ENCODE measurements around the gene CACNA1A.

The CACNA1A gene

DNA sequence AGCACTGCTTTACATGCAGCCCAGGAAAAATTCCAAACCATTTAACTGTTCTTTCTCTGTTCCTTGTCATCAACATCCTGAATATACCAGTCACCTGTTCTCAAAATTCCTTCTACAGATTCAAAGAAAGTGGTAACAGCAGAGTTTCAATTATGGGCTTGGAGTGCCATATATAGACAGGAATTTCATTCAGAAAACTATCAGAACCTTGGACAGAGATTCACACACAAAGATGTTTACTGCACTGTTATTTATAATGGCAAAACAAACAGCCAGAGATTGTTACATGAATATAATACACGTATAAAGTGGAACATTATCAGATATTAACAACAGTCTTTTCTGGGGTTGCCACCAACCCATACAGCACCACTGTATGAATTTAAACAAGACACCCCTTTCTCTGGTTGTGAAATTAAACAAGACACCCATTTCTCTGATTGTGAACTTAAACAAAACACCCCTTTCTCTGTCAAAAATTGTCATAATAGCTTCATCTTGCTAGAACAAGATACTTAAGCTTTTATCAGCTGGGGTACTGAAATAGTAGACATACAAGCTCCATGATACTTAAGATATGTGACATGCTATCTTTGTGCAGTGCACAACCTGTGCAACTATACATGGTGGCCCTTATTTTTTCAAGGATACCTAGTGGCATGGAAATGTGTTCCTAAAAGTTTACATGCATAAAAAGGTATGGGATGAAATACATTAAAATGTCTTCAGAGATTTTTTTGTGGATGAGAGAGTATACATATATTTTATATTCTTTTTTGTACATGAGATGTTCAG is 12.6 kb downstream of the CACNA1A start:
- no peak for DNase-seq (ENCODE audit: low read depth in 3 of 3)

DNA sequence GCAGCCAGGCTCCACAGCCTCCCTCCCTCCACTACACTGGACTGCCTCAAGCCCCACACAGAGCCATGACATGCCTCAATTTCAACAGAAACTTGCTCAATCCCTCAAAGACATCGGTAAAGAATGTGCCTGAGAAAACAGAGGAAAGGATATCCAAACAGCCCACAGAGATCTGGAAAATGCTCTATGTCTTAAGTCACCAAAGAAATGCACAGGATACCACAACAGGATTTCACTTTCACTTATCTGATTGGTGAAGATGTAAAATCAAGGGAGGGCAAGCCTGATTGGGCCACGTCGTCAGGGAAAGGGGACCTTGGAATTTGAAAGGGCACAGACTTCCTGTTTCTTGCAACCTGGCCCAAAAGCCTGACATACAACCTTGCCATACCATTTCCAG is 14.2 kb downstream of the CACNA1A start:
- no peak for DNase-seq (ENCODE audit: low read depth in 3 of 3)

DNA sequence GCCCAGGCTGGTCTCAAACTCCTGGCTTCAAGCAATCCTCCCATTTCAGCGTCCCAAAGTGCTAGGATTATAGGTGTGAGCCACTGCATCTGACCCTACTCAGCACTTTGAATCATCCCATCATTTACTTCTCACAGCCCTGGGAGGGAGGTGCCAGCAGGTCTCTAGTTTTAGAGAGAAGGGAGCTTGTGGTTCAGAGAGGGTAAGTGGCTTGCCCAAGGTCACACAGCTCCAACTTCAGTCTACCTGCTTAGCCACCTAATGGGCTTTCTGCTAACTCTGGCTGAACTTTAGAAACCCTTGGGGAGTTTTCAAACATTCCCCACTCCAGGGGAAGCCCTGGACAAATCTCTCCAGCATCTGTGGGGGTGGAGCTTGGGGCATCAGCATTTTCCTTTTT is 18.3 kb downstream of the CACNA1A start:
- no peak for DNase-seq (ENCODE audit: low read depth in 3 of 3)

DNA sequence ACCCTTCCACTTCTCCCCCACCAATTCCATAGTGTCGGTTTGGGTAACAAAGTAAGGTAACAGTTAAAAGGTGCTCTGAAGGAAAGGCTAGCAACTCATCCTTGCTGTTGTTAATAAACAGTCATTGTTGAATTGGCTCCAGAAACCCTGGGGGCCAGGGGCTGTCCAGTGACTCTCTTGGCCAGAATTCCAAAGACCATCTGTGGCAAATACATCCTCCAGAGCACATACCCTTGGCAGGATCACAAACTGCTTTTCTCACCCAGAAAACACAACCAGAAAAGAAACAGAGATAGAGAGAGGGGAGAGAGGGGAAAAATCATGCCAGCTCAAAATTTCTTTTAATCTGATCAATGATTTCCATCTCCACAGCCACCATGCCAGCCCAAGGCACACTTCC is 22.1 kb downstream of the CACNA1A start:
- DNase-seq (ENCODE audit: low read depth in 3 of 3): no peak

DNA sequence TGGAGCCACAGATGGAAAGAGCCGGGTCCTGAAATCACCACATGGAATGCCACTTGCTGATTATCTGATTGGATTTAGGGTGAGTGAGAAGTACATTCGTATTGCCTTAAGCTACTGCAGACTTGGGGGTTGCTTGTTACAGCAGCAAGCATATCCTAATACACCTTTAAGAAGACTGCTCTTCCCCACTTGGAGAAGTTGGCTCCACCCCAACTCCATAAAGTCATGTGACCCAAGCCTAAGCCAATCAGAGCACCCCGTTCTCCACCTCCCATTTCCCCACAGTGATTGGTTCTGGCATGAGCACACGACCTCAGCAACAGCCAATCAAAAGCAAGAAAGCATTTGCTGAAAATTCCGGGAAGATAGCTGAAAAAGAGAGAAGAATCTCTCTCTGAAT is 23.1 kb downstream of the CACNA1A start:
- no peak for DNase-seq (ENCODE audit: low read depth in 3 of 3)

DNA sequence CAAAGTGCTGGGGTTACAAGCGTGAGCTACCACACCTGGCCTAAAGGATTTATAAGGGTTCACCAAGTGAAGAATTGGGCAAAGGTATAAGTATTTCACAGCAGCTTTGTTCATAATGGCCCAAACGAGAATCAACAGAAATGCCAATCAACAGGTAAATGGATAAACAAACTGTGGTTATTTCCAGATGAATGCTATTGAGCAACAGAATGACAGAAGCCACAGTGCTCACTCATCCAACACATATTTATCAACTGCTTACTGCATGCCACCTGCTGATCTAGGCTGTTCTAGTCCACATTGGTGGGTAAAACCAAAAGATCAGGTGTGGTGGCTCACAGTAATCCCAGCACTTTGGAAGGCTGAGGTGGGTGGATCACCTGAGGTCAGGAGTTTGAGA is 27.7 kb downstream of the CACNA1A start:
- DNase-seq (ENCODE audit: low read depth in 3 of 3): no peak

DNA sequence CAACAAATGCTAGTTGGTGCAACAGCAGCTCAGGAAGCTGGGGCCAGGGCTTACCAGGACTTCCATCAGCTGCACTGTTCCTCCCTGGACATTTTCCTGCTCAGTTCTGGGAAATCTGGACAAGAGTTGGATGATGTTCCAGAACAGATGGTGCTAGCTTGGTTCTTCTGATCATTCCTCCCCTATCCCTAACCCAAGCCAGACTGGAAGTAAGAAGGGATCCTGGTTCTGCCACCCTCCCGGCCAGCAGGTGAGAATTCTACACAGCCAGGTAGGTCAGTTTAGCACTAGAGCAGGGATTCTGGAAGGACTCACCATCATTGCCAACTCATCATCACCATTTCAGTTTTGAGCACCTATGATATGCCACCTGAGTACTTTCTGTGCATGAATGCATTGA is 30.2 kb downstream of the CACNA1A start:
- DNase-seq (ENCODE audit: low read depth in 3 of 3): no peak

DNA sequence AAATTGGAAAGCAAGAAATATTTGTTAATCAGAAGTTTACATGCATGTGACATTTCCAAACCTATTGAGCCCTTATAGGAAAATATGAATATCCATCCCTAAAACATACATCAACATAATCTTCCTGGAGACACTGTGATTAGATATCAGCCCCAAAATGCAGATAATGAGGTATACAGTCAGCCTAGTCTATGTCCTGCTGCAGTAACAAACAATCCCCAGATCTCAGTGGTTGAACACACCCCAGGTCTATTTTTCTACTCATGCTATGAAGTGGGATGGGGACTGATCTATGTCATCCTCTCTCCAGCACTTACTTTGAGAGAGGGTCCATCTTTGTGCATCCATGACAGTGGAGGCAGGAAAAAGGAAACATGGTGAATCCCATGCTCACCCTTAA is 31.2 kb downstream of the CACNA1A start:
- no peak for DNase-seq (ENCODE audit: low read depth in 3 of 3)

DNA sequence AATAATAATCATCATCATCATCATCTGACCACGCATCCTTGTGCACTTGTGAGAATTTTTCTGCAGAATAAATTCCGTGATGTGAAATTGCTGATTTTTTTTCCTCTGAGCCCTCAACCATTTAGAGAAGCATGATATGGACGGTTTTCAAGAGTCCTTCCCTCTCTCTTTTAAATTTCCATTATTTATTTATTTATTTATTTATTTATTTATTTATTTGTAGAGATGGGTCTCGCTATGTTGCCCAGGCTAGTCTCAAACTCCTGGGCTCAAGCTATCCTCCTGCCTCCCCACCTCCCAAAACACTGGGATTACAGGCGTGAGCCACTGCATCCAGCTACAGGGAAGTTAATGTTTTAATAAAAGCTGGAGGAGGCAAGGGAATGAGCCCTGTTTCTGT is 39.6 kb downstream of the CACNA1A start:
- no peak for DNase-seq (ENCODE audit: low read depth in 3 of 3)

DNA sequence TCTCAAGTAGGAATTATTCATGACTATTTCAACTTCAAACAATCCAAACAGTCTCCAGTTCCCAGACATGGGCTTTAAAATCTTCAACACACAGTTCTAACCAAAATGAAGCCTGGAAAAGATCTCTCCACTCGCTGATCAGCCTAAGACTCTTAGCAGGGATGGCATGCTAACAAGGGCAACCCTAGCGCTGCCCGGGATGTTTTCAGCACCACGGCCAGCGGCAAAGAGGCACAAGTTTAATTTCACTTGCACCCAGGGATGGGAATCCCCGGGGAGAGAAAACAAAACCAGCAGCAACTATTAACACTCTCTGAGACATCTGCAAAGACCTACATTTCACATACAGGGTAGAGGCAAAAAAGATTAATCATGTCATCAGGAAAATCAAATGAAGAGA is 43.0 kb downstream of the CACNA1A start:
- peak in 1 of 3 donors; percentile 1 for DNase-seq (ENCODE audit: low read depth in 3 of 3)

DNA sequence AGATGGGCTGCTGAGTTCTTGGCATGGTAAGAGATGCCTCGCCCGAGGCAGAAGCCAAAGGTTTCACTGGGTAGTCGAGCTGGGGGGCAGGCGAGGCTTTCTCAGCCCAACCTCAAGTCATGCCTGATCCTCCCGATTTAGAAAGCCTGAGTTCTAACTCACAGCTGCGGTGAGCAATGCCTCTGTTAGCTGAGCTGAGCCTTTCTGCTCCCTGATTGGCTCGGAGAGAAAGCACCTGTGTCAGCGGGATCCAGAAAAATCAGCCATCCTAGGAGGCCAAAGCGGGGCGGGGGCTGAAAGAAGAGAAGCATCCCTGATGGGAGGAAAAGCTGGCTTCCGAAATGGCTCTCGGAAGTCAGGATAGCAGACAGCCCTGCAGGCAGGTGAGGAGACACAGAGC is 44.7 kb downstream of the CACNA1A start:
- no peak for DNase-seq (ENCODE audit: low read depth in 3 of 3)

DNA sequence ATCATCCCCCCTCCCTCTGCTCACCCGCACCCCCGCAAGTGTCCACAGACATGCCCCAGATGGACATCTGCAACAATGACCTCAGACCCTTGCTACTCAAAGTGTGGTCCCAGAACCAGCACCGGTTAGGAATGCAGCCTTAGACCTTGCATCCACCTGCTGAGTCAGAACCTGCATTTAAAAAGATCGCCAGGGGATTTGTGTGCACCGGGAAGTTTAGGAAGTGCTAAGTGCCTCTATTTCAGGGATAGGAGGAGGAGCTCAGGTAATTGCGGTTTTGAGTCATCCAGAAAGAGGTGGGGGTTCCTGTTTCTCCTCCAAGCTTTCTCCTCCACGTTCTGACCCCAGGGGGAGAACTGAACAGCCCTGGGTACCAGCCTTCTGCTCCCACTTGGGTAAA is 46.2 kb downstream of the CACNA1A start:
- no peak for DNase-seq (ENCODE audit: low read depth in 3 of 3)

DNA sequence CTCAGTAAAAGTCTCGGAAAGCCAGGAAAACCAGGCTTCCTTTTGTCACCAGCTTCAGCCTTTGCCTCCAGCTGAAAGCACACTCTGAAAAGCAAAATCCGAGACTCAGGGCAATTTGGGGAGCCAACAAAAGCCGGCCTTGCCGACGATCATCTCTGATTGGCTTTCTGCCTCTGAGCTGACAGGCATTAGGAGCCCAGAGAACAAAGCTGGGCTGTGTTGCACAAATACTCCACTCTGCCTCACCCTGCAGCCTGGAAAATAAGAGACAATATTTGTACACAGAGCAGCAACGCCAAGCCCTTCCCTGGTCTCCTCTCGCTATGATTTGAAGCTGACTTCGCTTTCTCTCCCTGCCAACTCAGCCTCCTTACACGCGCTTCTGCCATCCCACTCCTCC is 46.9 kb downstream of the CACNA1A start:
- no peak for DNase-seq (ENCODE audit: low read depth in 3 of 3)

DNA sequence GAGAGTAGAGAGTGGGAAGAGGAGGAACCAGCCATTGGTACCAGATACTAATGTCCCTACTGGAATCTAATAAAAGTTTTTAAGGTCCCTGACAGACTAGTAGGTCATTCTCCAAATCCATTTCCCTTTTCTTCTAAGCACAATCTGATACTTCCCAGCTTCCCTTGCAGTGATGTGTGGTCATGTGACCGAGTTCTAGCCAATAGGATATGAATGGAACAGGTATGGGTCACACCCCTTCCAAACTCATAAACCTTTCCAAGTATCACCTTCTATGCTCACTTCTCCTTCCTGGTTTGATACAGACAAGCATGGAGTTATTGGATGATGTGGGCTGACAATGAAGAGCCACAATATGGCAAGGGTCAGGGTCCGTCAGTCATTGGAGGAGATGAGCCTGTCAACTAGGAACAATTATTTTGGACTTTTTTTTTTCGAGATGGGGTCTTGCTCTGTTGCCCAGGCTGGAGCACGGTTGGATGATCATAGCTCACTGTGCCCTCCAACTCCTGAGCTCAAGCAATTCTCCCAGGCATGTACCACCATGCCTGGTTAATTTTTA is 54.8 kb downstream of the CACNA1A start:
- DNase-seq (ENCODE audit: low read depth in 3 of 3): no peak

DNA sequence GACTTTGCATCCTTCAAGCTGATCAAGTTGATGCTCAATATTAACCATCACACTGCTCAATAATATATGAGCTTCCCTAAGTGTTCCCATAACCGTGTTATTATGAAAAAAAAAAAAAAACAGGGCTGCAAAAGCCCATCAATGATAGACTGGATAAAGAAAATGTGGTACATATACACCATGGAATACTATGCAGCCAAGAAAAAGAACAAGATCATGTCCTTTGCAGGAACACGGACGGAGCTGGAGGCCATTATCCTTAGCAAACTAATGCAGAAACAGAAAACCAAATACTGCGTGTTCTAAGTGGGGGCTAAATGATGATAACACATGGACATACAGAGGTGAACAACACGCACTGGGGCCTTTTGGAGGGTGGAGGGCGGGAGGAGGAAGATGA is 58.3 kb downstream of the CACNA1A start:
- no peak for DNase-seq (ENCODE audit: low read depth in 3 of 3)

DNA sequence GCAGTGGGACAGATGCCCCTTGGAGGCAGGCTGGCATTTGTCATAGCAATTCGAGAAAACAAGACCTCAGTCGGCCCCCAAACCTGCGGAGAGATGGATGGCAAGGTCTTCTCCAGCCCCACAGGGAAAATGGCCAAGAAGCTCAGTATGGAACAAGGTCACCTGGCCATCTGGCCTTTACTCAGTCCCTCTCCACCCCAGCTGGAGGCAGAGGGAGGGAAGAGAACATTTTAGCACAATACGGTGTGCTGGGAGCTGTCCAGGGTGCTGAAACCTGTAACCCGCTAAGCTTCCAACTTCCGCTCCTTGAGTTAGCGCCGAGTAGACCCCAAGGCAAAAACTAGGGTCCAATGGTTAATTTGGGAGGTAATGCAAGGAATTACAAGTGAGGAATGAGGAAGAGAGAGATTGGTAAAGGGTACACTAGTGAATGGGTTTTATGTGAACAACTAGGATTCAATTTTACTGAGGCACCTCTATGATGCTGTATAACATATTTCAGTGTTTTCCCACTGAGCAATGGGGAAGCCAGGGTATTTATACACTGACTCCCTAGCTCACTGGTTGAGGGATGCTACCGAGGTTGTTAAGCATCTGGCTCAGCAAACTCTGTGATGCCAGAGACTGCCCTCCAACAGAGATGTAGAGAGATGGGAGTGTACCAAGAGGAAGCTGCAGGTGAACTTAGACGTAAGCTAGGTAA is 64.3 kb downstream of the CACNA1A start:
- DNase-seq (ENCODE audit: low read depth in 3 of 3): peak in 2 of 3 donors; percentile 4 to 29

DNA sequence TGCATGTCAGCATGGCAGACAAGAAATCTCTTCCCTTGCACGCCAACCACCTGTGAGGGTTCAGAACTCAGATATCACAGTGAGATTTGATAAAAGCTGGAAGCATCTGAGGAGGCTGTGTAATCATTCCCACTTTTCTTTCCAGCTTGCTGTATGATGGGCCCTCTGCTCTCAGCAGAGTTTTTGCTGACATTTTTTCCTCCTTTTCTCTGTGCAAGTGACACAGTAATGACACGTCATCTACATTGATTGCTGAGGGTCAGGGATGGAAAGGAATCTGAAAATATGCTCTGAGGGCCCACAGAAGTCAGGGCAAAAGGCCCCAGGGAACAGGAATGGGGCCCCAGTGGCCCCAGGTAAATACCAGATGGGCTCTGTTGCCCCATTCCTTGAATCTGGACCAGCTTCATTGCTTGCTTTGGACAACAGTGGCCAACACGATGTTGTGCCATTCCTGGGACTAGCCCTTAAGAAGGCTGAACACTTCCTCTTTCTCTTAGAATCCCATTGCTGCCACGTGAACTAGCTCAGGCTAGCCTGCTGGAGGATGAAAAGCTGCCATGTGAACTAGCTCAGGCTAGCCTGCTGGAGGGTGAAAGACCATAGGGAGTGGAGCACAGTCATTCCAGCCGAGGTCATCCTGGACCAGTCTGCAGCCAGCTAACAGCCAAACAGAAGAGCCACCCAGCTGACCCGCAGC is 68.2 kb downstream of the CACNA1A start:
- no peak for DNase-seq (ENCODE audit: low read depth in 3 of 3)

DNA sequence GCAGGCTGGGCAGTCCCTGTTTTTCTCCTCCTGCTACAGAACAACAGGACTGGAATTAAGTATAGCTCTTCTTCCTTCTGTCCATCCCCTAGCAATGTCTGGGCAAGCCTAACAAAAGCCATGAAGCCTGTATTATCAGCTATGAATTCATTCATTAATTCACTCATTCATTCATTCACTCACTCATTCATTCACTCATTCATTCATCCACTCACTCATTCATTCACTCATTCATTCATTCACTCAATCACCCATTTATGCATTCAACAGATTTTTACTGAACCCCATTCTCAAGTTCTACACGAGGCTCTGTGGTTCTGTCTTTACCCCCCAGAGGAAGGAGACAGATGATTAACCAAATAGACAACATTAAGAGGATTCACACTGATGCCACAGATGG is 69.9 kb downstream of the CACNA1A start:
- DNase-seq (ENCODE audit: low read depth in 3 of 3): no peak

DNA sequence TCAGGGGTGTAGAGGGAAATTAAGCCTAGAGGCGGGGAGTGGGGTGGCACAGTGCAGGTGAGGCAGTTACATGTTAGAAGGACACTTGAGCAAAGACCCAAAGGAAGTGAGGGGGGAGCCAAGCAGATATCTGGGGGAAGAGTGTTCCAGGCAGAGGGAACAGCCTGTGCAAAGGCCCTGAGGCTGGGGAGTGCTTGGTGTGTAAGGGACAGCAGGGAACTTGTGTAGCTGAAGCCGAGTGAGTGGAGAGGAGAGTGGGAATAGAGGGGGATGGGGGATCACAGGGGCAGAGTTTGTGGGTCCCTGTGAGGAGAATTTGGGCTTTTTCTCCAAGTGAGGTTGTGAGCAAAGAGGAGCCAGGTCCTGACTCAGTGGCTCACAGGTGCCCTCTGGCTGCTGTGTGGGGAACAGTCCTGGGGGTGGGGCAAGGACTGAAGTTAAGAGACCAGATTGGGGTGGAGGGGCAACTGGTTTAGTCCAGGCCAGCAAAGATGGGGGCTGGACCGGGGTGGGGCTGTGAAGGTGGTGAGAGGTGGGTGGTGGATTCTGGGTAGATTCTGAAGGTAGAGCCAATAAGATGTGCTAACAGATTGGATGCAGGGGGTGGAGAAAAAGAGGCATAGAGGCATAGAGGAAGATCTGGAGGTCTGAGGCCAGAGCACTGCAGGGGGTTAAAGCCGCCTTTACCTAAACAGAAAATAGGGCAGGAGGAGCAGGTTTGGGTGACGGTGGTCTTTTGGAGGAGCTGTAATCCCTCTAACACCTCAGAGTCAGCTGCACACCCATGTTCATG is 75.3 kb downstream of the CACNA1A start:
- DNase-seq (ENCODE audit: low read depth in 3 of 3): peak; percentile 19 to 40 (median 26)

DNA sequence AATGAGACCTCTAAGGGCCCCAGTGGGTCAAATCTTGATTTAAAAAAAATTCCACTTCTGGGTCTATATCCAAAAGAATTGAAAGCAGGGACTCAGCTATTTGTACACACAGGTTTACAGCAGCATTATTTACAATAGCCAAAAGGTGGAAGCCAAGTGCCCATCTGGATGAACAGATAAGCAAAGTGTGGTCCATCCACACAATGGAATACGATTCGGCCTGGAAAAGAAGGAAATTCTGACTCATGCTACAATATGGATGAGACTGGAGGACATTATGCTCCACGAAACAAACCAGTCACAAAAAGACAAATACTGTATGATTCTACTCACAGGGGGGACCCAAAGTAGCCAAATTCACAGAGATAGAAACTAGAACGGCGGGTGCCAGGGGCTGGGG is 76.7 kb downstream of the CACNA1A start:
- DNase-seq (ENCODE audit: low read depth in 3 of 3): no peak

DNA sequence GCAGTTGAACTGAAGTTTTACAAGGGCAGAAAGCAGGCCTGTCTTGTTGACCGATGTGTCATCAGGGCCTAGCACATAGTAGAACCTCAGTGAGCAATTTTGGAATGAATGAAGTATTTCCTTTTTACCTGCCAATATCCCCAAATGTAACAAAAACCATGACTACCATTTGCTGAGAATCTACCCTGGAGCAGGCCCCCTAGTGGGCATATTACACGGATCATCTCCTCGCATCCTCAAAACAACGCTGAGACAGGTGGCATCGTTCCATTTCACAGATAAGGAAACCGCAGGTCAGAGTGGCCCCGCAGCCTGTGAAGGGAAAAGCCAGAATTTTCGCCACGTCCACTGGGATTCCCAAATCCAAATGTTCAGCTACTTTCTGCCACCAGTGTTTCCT is 77.9 kb downstream of the CACNA1A start:
- DNase-seq (ENCODE audit: low read depth in 3 of 3): no peak
